H9 (cell line): ENCODE measurements around the gene DLG2. TPM values are rescaled to one million over a fixed set of nuclear protein-coding genes. Genes with fewer than 3 reads are reported as not detected.

ENCODE experiments used
- DNase-seq: peaks from one replicate; pipeline ENCODE4 v3.0.0-alpha.2; 2017
- H2AFZ ChIP-seq: one replicate; pipeline ENCODE4 v1.6.1; 2013; ENCODE audit warnings: mild to moderate bottlenecking, low read length, control low read depth, moderate library complexity
- H2AK5ac ChIP-seq: 2 replicates; pipeline ENCODE4 v1.6.1; 2013; ENCODE audit warnings: low read length, control low read depth, mixed read lengths; ENCODE audit not compliant: insufficient read length
- H2BK120ac ChIP-seq: one replicate; pipeline ENCODE4 v1.6.1; 2013; ENCODE audit warnings: low read depth, mild to moderate bottlenecking, low read length, control low read depth, inconsistent platforms; ENCODE audit not compliant: poor library complexity, severe bottlenecking
- H2BK12ac ChIP-seq: 2 replicates; pipeline ENCODE4 v1.6.1; 2013; ENCODE audit warnings: low read length, control low read depth, mixed read lengths, low read depth; ENCODE audit not compliant: insufficient read length
- H2BK15ac ChIP-seq: 2 replicates; pipeline ENCODE4 v1.6.1; 2013; ENCODE audit warnings: low read depth, low read length, control low read depth
- H2BK20ac ChIP-seq: one replicate; pipeline ENCODE4 v1.6.1; 2013; ENCODE audit warnings: low read depth, mild to moderate bottlenecking, low read length, control low read depth, inconsistent platforms; ENCODE audit not compliant: poor library complexity, severe bottlenecking
- H2BK5ac ChIP-seq: 2 replicates; pipeline ENCODE4 v1.6.1; 2013; ENCODE audit warnings: low read length, control low read depth, mixed read lengths; ENCODE audit not compliant: insufficient read length
- H3K14ac ChIP-seq: 2 replicates; pipeline ENCODE4 v1.6.1; 2013; ENCODE audit warnings: low read length, control low read depth; ENCODE audit not compliant: insufficient read depth
- H3K18ac ChIP-seq: 2 replicates; pipeline ENCODE4 v1.6.1; 2013; ENCODE audit warnings: low read depth, mild to moderate bottlenecking, mixed read lengths, low read length, control low read depth; ENCODE audit not compliant: insufficient read length
- H3K23ac ChIP-seq: 2 replicates; pipeline ENCODE4 v1.6.1; 2013; ENCODE audit warnings: low read length, control low read depth, mixed read lengths, low read depth; ENCODE audit not compliant: insufficient read length
- H3K23me2 ChIP-seq: 2 replicates; pipeline ENCODE4 v1.6.1; 2013; ENCODE audit warnings: low read depth, mild to moderate bottlenecking, mixed read lengths, low read length, control low read depth; ENCODE audit not compliant: insufficient read length, poor library complexity, severe bottlenecking
- H3K27ac ChIP-seq: 2 replicates; pipeline ENCODE4 v1.5.1; 2013; ENCODE audit warnings: low read length, control low read depth, mixed read lengths, low read depth; ENCODE audit not compliant: insufficient read length
- H3K27me3 ChIP-seq: 2 replicates; pipeline ENCODE4 v1.6.1; 2013; ENCODE audit warnings: low read length, control low read depth, inconsistent platforms; ENCODE audit not compliant: insufficient read depth
- H3K4ac ChIP-seq: 2 replicates; pipeline ENCODE4 v1.6.1; 2013; ENCODE audit warnings: low read depth, mild to moderate bottlenecking, control low read depth, inconsistent platforms, low read length, moderate library complexity
- H3K4me1 ChIP-seq: 2 replicates; pipeline ENCODE4 v1.6.1; 2013; ENCODE audit warnings: low read length, control low read depth, inconsistent platforms; ENCODE audit not compliant: insufficient read depth
- H3K4me2 ChIP-seq: 2 replicates; pipeline ENCODE4 v1.6.1; 2013; ENCODE audit warnings: low read length, control low read depth, mixed read lengths; ENCODE audit not compliant: insufficient read length, insufficient read depth
- H3K56ac ChIP-seq: 2 replicates; pipeline ENCODE4 v1.6.1; 2013; ENCODE audit warnings: low read depth, mild to moderate bottlenecking, mixed read lengths, low read length, control low read depth; ENCODE audit not compliant: insufficient read length
- H3K79me1 ChIP-seq: 2 replicates; pipeline ENCODE4 v1.6.1; 2013; ENCODE audit warnings: low read depth, mild to moderate bottlenecking, moderate library complexity, low read length, control low read depth, inconsistent platforms; ENCODE audit not compliant: insufficient read depth, poor library complexity, severe bottlenecking
- H3K79me2 ChIP-seq: 2 replicates; pipeline ENCODE4 v1.6.1; 2013; ENCODE audit warnings: low read length, control low read depth, inconsistent platforms; ENCODE audit not compliant: insufficient read depth
- H3K9ac ChIP-seq: 2 replicates; pipeline ENCODE4 v1.6.1; 2013; ENCODE audit warnings: low read length, control low read depth, mixed read lengths; ENCODE audit not compliant: insufficient read length; ENCODE audit errors: extremely low read depth
- H3K9me3 ChIP-seq: one replicate; pipeline ENCODE4 v1.6.1; 2013; ENCODE audit warnings: low read depth, low read length, inconsistent platforms; ENCODE audit not compliant: control insufficient read depth
- H3T11ph ChIP-seq: one replicate; pipeline ENCODE4 v1.6.1; 2013; ENCODE audit warnings: mild to moderate bottlenecking, low read length, control low read depth, inconsistent platforms
- H4K20me1 ChIP-seq: one replicate; pipeline ENCODE4 v1.6.1; 2013; ENCODE audit not compliant: control insufficient read depth, insufficient read length, insufficient read depth
- H4K5ac ChIP-seq: 2 replicates; pipeline ENCODE4 v1.6.1; 2013; ENCODE audit warnings: low read depth, mild to moderate bottlenecking, mixed read lengths, low read length, control low read depth; ENCODE audit not compliant: insufficient read length
- H4K8ac ChIP-seq: replicated peaks from 2 replicates; pipeline ENCODE4 v1.6.1; 2013; ENCODE audit warnings: low read length, control low read depth, mixed read lengths, low read depth; ENCODE audit not compliant: insufficient read length
- H4K91ac ChIP-seq: 2 replicates; pipeline ENCODE4 v1.6.1; 2013; ENCODE audit warnings: low read depth, mild to moderate bottlenecking, moderate library complexity, mixed read lengths, low read length, control low read depth; ENCODE audit not compliant: insufficient read length
- H3K27ac Mint-ChIP-seq, 3 experiments: 2 replicates in 2 of 3; 3 replicates in 1 of 3; pipeline ENCODE4 v1.8.0; 2020 to 2021; ENCODE audit warnings: mixed read lengths in 3 of 3, mild to moderate bottlenecking in 1 of 3, moderate library complexity in 1 of 3
- H3K27me3 Mint-ChIP-seq: 2 replicates; pipeline ENCODE4 v1.8.0; 2021; ENCODE audit warnings: low read depth, mild to moderate bottlenecking, moderate library complexity, mixed read lengths
- H3K36me3 Mint-ChIP-seq, 3 experiments: 2 replicates in 2 of 3; 3 replicates in 1 of 3; pipeline ENCODE4 v1.8.0; 2020 to 2021; ENCODE audit warnings: low read depth in 3 of 3, mixed read lengths in 3 of 3; ENCODE audit not compliant: insufficient read depth in 1 of 3
- H3K4me1 Mint-ChIP-seq, 2 experiments: 2 replicates each; pipeline ENCODE4 v1.8.0; 2020; ENCODE audit warnings: mixed read lengths in 2 of 2
- H3K4me3 Mint-ChIP-seq, 2 experiments: 2 replicates in 1 of 2; 3 replicates in 1 of 2; pipeline ENCODE4 v1.8.0; 2020 to 2021; ENCODE audit warnings: mild to moderate bottlenecking in 2 of 2, mixed read lengths in 2 of 2, moderate library complexity in 1 of 2
- H3K9me3 Mint-ChIP-seq, 2 experiments: 2 replicates in 1 of 2; 3 replicates in 1 of 2; pipeline ENCODE4 v1.8.0; 2020; ENCODE audit warnings: mild to moderate bottlenecking in 2 of 2, mixed read lengths in 2 of 2, moderate library complexity in 1 of 2
- CTCF ChIP-seq: fragments of 200-600 bp; sonication (generic); conservative IDR thresholded peaks from 3 replicates; pipeline ENCODE4 v1.8.0; 2021; ENCODE audit warnings: antibody characterized with exemption, mild to moderate bottlenecking
- WGBS: extraction: QIAGEN DNeasy Blood & Tissue Kit; methylation state at CpG from one replicate; pipeline ENCODE4 v1.1.7; 2013; ENCODE audit warnings: missing lambda C conversion rate, low lambda C conversion rate, mixed read lengths; ENCODE audit not compliant: insufficient read length; ENCODE audit errors: extremely low coverage; 5-methylcytosine and 5-hydroxymethylcytosine counted together
- total RNA-seq: library from RNA; stranded (reverse); gene quantifications from 2 replicates; pipeline ENCODE4 v1.2.1, GENCODE V29; 2021

The DLG2 gene
- total RNA-seq, 1 experiment from 2014 or later = 8.0 TPM

GRCh38 chr11:85575388-85575787, 51.8 kb downstream of the DLG2 start:
- Histone ChIP-seq H3K23ac (no peak overlapping the region), H3K18ac (no peak overlapping the region), H2BK5ac (no peak overlapping the region), H2BK120ac (no peak overlapping the region), H3K79me2 (no peaks in the 10 kb centered on the region), H4K91ac (no peak overlapping the region), H3K4me1 (no peaks in the 10 kb centered on the region), H3K23me2 (no peaks in the 10 kb centered on the region), H3T11ph (no peak overlapping the region), H3K14ac (no peak overlapping the region), H3K9me3 (no peaks in the 10 kb centered on the region), H4K20me1 (no peaks in the 10 kb centered on the region), H4K8ac (no peak overlapping the region), H2AK5ac (no peak overlapping the region), H3K56ac (no peak overlapping the region), H3K4ac (no peak overlapping the region), H3K79me1 (no peaks in the 10 kb centered on the region), H3K27ac (no peak overlapping the region), H4K5ac (no peak overlapping the region), H3K9ac (no peak overlapping the region), H2BK15ac (no peak overlapping the region), H3K27me3 (no peaks in the 10 kb centered on the region), H2AFZ (no peak overlapping the region), H3K4me2 (no peak overlapping the region), H2BK12ac (no peak overlapping the region), H2BK20ac (no peak overlapping the region)
- Mint-ChIP-seq H3K4me3 (no peak overlapping the region), H3K36me3 (peaks cover 27 to 42% (median 28%) of the 10 kb centered on the region in 3 experiments), H3K27ac (peak overlapping the region in 1 of 3 experiments; percentile 56; a peak in 1 of 7 replicates), H3K9me3 (peaks cover 24 to 32% of the 10 kb centered on the region in 2 experiments), H3K27me3 (no peaks in the 10 kb centered on the region), H3K4me1 (peaks cover 4 to 6% of the 10 kb centered on the region in 2 experiments)
- no CpG with 5 or more reads among the region's 1 CpG for WGBS
- DNase-seq = no peak
- TF ChIP-seq CTCF = no peak
